Stimulated activated CD4-positive, alpha-beta T cell treated with anti-CD3 and anti-CD28 coated beads, Interleukin-2, amount 100 ng/mL, for 4 hours (primary cell): ENCODE results near the gene CA10.

Source experiments
- DNase-seq: peaks from one replicate; pipeline ENCODE4 v3.0.0-alpha.2; 2020; ENCODE audit warnings: low read depth

Gene CA10

DNA sequence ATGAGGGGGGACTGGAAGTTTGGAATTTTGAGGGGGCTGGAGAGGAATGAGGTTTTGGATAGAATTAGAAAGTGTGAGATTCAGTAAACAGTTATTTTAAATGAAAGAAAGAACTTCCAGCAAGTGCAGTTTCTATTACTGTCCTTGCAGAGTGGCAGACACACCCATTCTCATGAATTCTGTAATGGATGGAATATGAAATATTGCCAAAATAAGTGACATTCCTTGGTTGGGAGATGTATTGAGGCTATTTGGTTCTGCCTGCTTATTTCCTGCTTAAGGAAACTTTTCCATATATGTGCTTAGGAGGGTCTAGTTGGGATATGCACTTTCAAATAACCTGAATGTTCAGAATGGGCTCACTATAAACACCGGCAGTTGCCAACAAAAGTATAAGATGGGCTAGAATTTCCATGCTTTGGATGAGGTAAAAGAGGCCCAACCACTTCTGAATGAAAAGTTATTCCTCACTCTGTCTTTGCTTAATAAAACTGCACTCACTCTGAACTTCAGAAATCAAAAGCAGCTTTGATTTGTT is 434.4 kb downstream of the CA10 start:
- DNase-seq = no peak

GRCh38 chr17:51722994-51723393 is 435.5 kb downstream of the CA10 start:
- no peak for DNase-seq

GRCh38 chr17:51721730-51722129 is 436.8 kb downstream of the CA10 start:
- no peak for DNase-seq

DNA sequence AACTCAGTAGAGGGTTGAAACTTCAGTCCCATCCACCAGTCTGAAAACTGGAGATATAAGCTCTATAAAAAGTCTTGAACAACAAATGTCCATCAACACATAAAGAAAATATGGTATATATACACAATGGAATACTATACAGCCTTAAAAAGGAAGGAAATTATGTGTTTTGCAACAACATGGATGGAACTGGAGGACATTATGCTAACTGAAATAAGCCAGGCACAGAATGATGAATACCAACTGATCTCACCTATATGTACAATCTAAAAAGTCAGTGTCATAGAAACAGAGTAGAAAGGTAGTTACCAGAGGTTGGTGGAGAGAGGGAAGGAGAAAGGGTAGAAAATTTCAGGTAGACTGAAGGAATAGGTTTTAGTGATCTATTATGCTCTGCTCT is 438.1 kb downstream of the CA10 start:
- no peak for DNase-seq

DNA sequence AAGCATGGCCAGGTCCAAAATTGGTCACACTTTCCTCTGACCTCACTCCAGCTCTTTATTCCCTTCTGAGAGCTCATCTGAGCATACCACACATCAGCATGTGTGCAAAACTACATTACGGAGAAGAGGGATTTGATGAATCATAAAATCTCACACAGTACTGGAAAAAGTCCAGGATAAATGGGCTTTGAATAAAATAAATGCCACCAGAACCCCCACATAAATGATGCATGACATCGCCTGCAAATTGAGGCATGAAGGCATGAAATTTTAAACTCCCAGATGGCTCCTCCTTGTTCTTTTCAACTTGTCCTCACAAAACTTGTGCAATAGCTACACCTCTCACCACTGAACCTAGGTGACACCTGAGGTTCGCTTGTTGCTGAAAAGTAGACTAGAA is 439.5 kb downstream of the CA10 start:
- DNase-seq = no peak

GRCh38 chr17:51711581-51711980 is 446.9 kb downstream of the CA10 start:
- DNase-seq = no peak

DNA sequence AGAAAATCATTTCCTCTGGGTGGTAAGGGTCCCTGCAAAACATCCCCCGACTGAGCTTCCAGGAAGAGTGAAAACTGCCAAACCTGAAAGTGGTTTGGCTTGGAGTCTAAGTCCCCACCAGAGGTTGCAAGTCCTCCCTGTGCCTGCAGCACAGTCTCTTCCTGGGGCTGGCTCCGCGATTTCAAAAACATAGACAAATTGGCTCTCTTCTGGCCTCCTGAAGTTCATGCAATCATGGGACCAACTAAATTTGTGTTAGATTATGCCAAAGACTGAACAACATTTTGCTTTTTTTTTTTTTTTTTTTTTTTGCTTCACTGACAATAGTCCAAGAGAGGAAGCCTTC is 447.9 kb downstream of the CA10 start:
- DNase-seq = no peak

DNA sequence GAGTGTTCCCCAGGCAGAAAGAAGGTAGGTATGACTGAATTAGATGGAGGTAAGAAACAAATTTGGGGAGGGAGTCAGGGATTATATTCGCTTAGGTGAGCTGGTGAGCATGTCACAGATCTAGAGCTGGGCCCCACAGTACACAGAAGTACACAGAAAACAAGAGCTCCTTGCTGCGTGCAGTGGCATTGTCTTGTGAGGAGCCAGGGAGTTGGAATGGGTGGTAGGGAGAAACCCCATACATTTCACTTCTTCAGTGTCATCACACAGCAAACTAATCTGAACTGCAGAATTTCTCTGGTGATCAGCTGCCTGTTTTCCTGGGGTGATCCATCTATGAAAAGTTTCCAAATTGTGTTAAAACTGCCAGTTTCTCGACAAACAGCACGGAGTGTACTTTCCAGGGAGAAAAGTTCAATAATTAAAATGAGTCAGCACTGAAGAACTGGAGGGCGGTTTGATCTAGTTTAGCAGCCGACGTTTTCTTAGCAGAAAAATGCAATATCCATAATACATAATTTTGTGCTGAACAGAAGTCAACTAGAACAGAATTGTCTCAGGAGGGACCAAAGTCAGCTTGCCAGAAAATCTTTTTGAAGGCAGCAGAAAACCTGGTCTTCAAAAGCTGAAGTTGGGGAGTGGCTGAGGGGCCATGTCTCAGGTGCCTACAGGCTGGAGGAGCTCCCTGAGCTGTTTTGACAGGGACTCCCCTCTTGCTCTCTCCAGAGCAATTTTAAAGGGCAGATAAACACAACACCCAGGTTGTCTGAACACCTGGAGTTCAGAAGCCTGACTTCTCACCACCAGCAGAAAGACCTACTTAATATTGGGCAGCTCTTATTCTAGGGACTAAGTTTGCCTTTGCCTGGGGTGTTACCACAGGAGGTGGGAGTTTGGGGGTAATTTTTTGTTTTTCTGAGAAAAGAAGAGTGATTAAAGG is 448.6 kb downstream of the CA10 start:
- no peak for DNase-seq

DNA sequence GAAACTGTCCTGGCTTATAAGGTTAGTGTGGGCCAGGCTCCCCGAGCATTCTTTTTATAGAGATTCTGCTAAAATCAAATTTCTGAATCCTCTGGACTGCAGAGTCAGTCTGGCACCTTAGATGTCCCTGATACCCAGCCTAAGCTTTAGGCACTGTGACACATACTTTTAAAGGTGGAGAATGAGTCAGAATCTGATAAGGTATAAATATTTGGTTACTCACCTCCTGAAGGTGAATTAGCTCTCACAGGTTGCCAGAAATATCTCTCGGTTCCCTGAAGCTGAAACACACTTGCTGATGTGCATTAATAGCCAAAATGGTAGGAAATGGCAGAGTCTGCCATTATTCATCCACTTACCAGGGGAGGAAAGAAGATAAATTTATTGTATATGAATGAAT is 451.3 kb downstream of the CA10 start:
- DNase-seq = no peak

- DNase-seq = no peak
Measured at GRCh38 chr17:51706093-51706492, 452.4 kb downstream of the CA10 start.

- no peak for DNase-seq
Measured at GRCh38 chr17:51703361-51704341, 454.9 kb downstream of the CA10 start.

DNA sequence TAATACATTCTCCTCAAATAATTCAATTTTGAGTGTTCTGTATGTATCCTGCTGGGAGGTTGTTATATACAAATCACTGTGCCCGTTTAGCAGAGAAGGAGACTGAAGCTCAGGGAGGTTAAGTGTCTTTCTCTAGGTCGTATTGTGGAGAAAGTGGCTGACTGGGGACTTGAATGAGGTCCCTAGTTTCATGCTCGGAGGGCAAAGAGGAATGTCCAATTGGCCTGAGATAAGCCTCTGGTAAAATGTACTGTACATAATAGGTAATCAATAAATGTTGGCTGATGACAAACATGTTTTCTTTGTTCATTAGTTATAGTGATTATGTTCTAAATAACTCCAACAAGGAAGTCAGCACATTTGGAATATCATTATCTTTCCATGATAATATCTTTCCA is 455.6 kb downstream of the CA10 start:
- no peak for DNase-seq

GRCh38 chr17:51701501-51701900 is 457.0 kb downstream of the CA10 start:
- DNase-seq = no peak

GRCh38 chr17:51700011-51700760 is 458.3 kb downstream of the CA10 start:
- no peak for DNase-seq

GRCh38 chr17:51699303-51699702 is 459.2 kb downstream of the CA10 start:
- no peak for DNase-seq

- no peak for DNase-seq
Measured at GRCh38 chr17:51692917-51693316, 465.6 kb downstream of the CA10 start.

DNA sequence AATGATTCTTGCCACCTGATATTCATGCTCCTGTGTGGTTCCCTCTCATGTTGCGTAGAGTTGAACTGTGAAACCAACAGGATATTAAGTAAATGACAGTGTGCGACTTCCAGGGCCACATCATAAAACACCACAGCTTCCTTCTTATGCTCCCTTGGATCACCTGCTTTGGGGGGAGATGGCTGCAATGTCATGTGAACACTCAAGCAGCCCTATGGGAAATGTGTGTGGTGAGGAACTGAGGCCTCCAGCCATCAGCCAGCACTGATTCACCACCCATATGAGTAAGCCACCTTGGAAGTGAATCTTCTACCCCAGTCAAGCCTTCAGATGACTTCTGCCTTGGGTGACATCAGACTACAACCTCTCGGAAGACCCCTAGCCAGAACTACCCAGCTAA is 470.6 kb downstream of the CA10 start:
- DNase-seq = no peak

DNA sequence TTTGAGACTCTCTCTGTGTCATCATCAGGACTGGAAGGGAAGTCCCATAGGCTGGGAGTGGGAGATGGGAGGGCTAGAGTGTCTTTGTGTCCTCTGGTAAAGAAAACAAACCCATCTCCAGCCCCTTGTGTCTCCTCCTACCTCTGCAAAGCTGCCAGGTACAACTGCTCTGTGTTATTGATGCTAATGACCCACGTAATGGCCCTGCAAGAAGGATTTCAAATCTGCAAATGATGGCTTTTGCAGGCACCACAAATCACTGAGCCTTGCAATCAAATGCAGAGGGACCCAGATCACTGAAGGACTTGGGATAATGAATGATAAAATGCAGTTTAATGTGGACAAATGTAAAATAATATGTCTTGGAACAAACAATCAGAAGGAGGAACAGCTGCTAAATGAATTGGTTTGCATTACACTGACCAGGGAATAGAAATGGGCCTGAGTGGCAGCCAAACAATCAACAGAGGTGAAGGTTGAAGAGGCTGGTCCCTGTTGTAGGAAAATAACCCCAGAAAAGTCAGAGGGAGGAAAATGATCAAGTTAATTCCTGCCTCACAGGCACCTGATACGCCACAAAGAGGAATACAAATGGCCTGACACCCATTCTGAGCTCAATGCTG is 473.1 kb downstream of the CA10 start:
- no peak for DNase-seq

DNA sequence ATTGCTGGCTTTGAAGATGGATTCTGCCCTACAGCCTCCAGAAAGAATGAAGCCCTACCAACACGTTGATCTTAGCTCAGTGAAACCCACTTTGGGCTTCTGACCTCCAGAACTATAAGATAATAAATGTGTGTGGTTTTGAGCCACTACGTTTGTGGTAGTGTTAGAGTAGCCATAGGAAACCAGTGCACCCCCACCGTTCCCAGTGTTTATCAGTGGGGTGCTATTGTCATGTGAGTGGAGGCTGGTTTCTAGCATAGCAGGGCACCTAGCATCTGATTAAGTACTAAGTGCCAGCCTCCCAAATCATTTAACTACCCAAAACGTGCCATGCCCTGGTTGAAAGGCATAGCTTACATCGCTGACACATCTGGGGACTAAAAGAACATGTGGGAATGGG is 474.3 kb downstream of the CA10 start:
- no peak for DNase-seq

- DNase-seq = no peak
Measured at GRCh38 chr17:51683291-51683690, 475.2 kb downstream of the CA10 start.

- no peak for DNase-seq
Measured at GRCh38 chr17:51682115-51682514, 476.4 kb downstream of the CA10 start.

- no peak for DNase-seq
Measured at GRCh38 chr17:51677875-51678274, 480.6 kb downstream of the CA10 start.
